Fibroblast of skin of abdomen (primary cell): Measurements from ENCODE around the gene CASZ1.

ENCODE experiments used
- DNase-seq: peaks from one replicate; pipeline ENCODE4 v3.0.0-alpha.2; 2013

The CASZ1 gene

DNA sequence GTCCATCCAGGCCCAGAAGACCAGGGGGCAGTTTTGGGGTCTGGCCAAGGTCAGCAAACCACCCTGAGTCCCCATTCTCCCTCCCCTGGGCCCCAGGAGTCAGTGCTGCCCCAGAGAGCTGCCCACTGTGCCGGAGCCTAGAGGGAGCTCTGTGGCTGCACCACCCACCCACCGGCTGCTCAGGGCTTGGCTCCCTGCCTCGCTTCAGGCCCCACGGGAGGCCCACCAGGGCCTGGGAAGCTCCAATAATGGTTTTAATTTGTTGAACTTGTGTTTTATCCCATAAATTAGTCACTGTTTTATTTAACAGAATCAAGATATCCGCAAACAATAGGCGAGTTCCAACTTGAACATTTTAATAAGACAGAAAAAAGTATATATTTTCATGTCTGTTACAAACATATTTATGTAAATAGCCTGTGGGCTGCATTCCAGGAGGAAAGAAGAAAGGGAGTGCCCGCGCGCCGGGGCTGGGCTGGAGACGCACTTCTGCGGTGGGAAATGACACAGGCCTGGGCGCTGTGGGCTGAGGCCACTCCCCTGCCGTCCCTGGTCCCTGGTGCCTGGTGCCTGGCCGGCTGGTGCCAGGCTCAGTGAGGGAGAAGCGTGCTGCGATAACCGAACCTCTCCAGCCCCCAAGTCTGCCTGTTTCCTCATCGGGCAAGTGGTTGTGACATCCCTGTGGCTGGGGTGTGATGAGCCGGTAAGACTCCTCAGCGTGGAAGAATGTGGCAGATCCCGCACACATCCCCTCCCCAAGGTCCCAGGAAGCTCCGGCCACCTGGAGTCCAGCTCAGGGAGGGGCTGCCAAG is 161.2 kb downstream of the CASZ1 start:
- DNase-seq = peak; percentile 43

DNA sequence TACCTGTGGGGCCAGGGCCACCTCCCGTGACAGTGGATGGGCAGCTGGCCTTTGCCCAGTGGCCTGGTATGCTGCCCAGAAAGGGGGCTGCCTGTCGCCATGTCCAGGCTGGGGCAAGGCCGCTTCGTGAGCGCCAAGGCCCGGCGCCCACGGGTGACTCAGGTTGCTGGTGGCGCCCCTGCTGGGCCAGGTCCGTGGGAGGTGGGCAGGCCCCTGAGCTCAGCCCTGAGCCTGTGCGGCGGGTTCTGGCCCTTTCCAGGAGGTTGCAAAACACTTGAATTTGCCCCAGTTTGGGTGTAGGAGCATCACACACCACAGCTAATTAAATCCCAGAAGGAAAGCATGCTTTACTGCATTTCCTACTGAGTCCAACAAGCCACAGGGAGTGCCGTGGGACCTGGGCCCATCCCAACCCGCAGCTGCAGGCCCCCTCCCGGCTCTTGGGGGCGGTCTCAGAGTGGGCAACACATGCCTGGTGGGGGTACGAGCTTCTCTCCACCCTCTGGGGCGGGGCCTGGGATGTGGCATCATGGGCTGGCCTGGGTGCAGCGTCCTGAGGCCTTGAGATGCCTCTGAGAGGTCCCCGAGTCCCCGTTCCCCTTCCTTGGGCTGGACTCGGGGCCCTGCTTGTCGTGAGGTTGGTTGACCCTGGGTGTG is 161.9 kb downstream of the CASZ1 start:
- peak; percentile 17 for DNase-seq

GRCh38 chr1:10634075-10634427 is 162.4 kb downstream of the CASZ1 start:
- DNase-seq = no peak

DNA sequence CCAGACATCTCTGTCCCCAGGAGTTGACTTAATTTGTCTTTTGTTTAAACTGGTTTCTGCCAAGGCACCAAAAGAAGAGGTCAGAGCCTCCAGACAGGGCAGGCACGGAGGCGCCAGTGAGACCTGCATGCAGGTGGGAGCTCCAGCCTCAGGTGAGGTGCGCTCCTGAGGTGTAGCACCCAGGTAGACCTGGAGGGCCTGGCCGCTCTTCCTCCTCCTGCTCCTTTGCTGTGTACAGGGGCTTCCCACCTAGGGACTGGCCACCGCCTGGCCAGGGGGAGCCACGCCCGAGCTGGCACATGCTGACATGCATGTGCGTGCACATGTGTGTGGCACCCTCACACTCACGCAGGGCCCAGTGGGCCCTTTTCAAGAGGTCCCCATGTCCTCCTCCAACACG is 163.0 kb downstream of the CASZ1 start:
- DNase-seq = no peak

DNA sequence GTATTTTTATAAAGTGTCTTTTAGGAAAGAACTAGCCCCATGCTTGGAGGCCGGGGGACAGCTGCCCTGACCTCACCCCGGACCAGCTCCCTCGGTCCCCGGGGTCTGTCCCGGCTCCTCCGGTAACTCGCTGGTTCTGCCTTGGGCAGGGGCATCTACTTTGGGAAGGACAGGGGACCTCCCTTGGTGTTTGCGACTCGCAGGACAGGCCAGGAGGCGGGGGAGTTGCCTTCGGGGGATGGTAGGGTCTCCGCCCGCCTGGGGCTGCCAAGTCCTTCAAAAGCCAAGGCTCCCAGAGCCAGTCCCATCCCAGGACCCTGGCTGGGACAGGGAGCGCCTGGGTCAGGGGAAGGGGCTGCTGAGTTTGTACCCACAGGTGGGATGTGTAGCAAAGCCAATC is 163.8 kb downstream of the CASZ1 start:
- DNase-seq = no peak

- no peak for DNase-seq
Measured at GRCh38 chr1:10631811-10632593, 164.4 kb downstream of the CASZ1 start.

DNA sequence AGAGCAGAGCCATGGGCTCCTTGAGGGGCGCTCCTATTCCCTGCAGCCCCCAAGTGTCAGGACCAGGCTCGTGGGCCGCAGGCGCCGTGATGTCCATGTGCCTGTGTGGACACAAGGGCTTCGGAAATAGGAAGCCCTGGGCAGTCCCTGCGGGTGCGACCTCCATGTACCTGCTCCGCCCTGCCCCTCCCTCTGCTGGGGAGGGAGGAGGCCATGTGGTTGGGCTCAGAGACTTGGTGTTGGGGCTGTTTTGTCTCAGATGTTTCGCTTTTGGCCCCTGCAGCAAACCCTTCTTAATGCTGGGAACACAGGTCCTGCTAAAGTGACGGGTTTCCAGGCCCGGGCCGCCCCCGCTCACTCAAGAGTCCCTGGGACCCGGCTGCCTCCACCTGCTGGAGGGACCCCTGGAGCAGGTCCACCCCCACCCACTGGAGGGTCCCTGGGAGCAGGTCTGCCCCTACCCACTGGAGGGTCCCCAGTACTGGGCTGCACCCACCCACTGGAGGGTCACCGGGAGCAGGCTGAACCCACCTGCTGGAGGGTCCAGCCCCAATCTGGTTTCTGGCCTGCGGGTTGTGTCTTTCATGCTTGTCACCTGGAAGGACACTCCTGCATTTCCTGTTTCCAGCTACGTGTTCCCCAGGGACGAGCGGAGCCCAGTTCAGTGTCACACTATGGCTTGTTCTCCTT is 165.2 kb downstream of the CASZ1 start:
- no peak for DNase-seq

DNA sequence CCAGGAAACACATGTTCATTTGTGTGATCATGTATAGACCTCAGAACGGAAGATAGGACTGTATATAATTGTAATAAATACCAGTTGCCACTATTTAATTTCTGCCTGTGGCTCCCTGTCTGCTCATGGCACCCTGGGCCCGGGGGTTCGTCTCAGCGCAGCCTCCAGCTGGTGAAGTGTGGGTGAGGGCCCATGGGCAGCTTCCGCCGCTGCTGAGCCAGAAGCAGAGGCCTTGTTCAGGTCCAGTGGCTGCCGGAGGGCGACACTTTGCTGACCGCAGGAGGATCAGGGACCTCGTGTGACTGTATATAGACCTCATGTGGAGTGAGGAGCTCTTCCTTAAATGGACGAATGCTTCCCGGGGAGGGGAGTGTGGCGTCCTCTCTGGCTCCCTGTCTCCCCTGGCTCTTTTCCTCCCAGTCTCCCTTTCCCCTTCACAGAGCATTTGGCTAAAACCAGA is 165.8 kb downstream of the CASZ1 start:
- no peak for DNase-seq

- no peak for DNase-seq
Measured at GRCh38 chr1:10629816-10630571, 166.5 kb downstream of the CASZ1 start.

DNA sequence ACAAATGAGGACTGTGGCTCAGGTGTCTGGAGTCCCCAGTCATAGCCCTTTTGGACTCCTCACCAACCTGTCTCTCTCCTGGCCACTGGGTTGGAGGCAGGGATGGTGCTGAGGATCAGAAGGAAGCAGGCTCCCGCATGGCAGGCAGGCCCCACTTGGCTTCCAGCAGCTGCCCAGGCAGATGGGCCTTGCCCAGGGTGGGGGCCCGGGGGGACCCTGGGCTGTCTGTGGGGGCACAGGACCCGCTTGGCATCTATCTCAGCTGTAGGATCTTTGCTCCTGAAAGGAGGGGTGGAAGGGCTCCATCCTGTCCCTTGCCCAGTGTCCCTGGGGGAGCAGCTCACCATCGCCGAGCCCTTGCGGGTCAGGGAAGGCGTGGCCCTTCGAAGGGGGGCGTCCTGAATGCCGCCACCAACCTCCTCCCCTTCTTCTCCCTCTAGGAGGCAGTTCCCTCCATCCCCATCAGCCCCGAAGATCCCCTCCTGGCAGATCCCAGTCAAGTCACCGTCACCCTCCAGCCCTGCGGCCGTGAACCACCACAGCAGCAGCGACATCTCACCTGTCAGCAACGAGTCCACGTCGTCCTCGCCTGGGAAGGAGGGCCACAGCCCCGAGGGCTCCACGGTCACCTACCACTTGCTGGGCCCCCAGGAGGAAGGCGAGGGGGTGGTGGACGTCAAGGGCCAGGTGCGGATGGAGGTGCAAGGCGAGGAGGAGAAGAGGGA is 167.2 kb downstream of the CASZ1 start:
- DNase-seq = no peak

DNA sequence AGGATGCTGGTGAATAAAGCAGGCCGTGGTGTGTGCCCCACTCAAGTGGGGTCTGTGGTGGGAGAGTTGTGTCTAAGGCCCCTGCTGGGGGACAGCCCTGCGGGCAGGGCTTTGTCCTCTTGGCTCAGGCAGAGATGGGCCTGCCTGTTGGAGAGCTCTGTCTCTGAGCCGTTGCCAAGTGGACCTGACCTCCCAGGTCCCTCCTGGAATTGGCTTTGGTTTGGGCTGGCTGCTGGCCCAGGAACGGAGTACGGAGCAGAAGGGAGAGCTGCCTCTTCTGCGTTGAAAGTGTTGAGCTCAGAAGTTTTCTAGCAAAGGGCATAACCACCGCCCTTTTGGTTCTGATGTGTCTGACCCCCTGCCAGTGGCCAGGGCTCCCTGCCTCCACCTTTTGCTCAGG is 167.8 kb downstream of the CASZ1 start:
- DNase-seq = no peak

DNA sequence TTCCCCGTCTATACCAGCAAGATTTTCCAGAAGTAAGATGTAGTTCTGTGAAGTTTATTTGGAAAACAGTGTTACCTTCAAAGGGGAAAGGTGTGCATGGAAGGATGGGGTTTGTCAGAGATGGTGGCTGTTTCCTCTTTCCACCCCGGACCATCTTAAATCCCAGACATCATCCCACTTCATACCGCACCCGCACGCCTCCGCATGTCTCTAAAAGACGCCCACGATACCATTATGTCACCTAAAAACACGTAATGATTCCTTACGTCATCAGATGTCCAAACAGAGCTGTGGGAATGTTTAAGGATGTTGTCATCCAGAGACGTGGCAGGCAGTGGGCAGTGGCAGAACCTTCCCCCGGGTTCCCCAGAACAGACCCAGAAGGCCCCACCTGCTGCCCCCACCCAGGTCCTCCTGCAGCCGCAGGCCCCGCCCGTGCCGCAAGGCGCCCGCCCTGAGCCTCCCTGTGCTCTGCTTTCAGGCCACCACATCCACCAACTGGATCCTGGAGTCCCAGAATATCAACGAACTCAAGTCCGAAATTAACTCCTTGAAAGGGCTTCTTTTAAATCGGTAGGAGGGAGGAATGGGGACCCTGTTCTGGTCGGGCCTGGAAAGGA is 169.5 kb downstream of the CASZ1 start:
- DNase-seq = no peak

- no peak for DNase-seq
Measured at GRCh38 chr1:10626131-10626731, 170.2 kb downstream of the CASZ1 start.

GRCh38 chr1:10625554-10625953 is 170.9 kb downstream of the CASZ1 start:
- peak; percentile 28 for DNase-seq

DNA sequence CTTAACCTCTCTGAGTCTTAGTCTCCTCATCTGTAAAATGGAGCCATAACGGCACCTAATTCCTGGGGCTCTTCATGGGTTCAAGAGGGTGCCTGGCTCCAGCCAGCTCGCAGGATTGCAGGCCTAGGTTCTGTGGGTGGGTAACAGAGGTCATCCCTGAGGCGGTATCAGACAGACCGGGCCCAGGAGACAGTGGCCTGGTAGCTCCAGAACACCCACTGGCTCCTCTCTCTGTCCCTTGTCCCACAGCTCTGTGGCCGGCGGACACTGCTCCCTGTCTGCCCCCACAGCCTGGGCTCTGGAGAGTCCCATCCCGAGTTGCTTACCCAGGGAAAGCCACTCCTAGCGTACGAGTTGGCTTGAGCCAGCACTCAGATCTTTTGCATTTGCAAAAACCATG is 171.4 kb downstream of the CASZ1 start:
- DNase-seq = no peak

DNA sequence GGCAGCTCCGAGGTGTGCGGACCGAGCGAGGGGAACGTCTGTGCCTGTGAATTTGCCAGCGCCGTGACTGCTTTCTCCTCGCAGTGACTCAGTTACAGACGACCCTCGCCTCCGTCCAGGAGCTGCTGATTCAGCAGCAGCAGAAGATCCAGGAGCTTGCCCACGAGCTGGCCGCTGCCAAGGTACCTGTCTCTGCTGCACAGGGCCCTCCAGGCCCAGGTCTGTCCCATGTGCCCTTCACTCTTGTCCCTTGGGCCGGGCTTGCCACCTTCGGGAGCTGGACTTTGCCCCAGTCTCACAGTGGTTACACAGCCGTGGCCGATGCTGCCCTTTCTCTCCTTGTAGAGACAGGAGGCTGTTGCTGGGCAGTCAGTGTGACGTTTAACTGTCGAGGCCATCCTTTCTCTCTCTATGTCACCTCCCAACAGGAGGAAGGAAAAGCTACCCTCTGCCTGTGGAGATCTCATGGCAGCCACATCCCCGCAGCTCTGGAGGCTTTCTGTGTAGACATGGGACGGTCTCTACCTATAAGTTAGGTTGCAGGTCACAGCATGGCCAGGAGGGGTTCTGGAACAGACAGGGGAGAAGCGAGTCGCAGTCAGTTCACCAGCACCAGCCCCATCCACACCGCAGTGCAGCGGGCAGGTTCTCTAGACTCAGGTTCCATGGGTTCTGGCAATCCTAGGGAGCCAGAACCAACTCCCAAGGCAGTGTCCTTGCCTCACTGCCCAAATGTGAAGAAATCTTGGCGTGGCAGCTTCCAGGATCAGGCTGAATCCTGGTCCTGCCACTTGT is 172.0 kb downstream of the CASZ1 start:
- no peak for DNase-seq

DNA sequence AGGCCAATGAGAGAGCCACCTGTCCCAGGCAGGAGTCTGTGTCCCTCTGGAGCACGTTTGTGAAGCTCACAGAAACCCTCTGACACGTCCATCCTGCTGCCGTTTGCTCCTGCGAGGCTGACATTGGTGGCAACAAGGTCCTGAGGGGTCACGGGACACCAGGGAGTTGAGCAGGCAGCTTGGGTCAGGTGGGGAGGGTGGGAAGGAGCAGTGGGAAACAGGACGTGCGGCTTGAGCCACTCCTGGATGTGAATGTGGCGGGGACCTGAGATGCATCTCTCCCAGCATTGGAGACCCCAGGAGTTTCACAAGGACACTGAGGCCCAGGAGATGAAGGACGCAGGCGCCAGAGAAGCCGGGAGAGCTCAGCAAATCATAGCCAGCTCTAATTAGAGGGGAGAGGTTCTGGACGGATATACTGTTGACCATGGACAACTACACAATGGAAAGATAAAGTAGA is 172.7 kb downstream of the CASZ1 start:
- no peak for DNase-seq

GRCh38 chr1:10622910-10623685 is 173.3 kb downstream of the CASZ1 start:
- DNase-seq = no peak

- no peak for DNase-seq
Measured at GRCh38 chr1:10621906-10622305, 174.5 kb downstream of the CASZ1 start.
